Left lobe of liver (tissue), 2 donors: ENCODE measurements around the gene TMEM176B. TPM values are rescaled to one million over a fixed set of nuclear protein-coding genes. Genes with fewer than 3 reads are reported as not detected.

Source experiments
- ATAC-seq: fragments of 200-7000 bp; cut with Tn5 transposase; one replicate; pipeline ENCODE4 v1.9.1; 2020; ENCODE audit warnings: mild to moderate bottlenecking, moderate library complexity
- DNase-seq: peaks from one replicate; pipeline ENCODE4 v3.0.0-alpha.2; 2020; ENCODE audit warnings: low spot score
- total RNA-seq: library from RNA; stranded (reverse); gene quantifications from one replicate; pipeline ENCODE4 v1.2.1, GENCODE V29; 2021
- donor health status: DM: no; HTN: no; CAD: no; lungs with moderate emphysema.
- donor health status: DM: no; HTN: yes; CAD: no.

The TMEM176B gene
- total RNA-seq, 1 donor from 2014 or later: 906 TPM

DNA sequence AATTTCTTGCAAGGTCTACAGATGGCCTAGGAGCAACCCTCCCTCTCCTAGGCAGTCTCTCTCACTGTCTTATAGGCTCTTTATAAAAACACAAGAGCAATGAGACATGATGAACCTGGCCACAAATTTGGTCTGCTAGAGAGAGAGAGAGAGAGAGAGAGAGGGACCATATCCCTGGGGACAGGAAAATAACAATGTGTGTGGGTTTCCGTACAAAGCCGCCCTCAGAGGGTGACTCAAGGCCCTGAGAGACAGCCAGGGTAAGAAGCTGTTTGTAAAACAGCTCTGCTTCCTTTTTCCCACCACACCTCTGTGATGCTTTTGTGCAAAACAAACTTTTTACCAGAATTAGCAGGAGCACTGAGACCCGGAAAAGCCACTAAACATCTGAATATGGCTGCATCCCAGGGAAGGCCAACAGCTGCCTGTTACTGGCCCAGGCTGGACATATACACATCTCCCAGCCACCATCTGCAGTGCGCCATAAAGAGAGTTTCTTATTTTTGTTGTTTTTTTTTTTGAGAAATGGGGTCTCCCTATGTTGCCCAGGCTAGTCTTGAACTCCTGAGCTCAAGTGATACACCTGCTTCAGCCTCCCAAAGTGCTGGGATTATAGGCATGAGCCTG, 44.6 kb downstream of the TMEM176B start:
- DNase-seq: no peak
- peak; percentile 16 for ATAC-seq

DNA sequence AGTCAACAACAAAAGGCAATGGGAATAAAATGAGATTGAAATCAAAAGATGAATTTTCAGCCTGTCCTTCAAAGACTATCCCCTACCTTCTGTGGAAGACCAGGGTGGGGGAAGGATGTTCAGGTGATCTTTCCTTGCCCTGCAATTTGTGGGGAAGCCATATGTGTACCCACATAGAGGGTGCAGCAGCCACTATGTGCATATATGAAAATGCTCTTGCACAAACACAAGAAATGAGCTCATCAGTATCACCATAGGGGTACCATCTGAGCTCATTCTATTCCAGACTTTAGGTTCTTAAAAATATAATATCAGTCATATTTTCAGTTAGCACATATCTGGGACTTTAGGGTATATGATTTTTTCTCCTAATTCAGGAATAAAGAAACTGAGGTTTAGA, 45.2 kb downstream of the TMEM176B start:
- DNase-seq: no peak
- no peak for ATAC-seq

DNA sequence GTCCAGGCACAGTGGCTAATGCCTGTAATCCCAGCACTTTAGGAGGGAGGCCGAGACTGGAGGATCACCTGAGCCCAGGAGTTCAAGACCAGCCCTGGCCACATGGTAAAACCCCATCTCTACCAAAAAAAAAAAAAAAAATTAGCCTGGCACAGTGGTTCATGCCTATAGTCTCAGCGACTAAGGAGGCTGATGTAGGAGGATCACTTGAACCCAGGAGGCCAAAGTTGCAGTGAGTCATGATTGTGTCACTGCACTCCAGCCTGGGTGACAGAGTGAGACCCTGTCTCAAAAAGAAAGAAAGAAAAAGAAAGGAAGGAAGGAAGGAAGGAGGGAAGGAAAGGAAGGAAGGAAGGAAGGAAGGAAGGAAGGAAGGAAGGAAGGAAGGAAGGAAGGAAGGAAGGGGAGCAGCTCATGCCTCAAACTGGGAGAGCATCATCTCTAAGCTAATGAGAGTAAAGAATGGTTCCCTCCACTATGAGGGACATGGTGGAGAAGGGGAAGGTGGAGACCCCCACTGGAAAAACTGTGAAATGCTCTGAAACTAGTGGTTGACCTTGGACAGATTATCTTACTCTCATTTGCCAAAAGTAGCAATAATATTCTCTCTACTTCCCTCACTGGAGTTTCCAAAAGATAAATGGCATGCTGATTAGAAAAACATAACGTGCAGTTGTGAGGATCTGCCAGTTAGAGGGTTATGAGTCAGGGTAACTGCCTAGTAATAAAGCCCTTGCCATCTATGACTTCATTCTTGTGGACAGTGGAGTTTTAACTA, 46.1 kb downstream of the TMEM176B start:
- no peak for DNase-seq
- peak; percentile 46 for ATAC-seq

DNA sequence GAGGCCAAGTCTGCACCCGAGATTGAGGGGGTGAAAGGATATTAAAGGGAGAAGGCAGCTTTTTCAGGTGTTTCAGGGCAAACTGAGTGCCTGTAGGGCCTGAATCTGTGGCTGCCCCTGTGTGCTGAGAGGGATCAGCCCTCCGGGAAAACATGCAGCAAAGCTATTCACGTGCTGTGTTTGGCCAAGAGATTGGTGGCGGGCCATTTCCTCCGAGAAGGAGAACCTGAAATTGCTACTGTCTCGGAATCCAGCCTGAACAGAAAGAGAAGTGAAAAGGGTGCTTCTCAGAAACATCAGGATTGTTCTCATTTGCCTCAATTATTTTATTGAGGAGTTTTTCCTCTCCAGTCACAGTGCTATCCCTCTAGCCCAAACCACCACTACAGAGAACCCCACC, 46.9 kb downstream of the TMEM176B start:
- ATAC-seq (no peak), DNase-seq (no peak)

DNA sequence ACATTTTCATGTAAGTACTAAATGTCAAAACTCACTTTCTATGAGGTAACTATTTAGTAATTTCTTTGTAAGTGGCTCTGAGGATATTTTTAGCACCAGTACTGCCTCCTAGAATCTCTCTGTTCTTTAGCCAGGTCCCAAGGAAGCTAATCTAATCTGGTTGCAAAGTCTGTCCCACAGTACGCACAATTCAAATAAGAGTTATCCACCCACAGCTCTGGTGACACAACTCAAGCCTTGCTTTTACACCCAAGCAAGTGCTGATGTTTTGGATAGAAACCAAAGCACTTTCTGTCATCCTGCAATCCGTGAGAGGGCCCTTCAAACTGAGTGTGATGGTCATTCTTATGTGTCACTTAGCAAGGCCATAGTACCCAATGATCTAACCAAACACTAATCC, 48.5 kb downstream of the TMEM176B start:
- ATAC-seq (peak; percentile 65), DNase-seq (no peak)

DNA sequence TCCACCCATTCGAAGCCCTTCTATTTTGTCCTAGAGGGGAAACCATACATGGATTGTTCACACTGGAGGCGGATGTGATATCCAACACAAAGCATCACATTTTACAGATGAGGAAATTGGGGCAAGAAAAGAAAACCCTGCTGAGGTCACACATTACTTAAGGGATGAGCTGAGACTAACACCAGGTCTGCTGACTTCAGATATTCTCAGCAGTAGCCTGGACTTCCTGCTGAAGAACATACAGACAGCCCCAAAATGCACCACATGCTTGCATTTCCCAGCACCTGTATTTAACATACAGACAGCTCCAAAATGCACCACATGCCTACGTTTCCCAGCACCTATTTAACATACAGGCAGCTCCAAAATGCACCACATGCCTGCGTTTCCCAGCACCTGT, 51.8 kb downstream of the TMEM176B start:
- no peak for ATAC-seq
- no peak for DNase-seq

DNA sequence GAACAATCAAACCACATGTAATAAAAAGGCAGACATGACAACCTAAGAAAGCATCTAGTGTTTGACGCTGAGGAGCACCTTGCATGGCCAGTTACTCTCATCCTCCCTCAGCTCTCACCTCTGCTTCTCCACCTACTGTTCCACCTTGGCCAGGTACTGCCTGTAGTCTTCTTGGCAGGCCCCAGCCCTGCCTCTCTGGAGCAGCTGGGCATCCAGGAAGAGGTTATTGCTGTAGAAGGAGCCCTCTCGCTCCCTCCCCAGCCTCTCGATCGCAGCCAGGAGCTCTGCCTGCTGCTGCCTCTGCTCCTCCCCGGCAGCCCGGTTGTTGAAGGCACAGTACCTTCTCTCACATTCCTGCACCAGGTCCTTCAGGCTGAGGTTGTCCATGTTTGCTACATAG, 53.2 kb downstream of the TMEM176B start:
- no peak for ATAC-seq

DNA sequence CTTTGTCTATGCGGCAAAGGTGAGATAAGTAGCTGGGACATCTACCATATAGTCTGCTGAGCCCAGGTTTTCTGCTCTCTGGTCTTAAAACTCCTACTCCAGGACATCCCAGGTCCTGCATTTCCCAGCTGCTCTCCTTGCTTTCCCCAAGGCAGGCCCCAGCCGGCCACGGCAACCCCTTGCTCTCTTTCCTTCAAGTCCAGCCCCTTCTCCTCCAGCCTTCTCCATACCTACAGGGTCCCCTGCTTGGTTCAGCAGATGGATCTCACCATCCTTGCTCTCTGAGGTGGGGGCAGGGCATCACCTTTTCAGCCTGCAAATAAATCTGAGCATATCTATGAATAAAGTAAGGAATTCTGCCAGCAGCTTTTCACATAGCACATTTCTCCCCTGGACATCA, 54.3 kb downstream of the TMEM176B start:
- no peak for DNase-seq
- ATAC-seq: no peak

More for the DNA sequence above, 53.2 kb downstream of the TMEM176B start:
- no peak for DNase-seq

DNA sequence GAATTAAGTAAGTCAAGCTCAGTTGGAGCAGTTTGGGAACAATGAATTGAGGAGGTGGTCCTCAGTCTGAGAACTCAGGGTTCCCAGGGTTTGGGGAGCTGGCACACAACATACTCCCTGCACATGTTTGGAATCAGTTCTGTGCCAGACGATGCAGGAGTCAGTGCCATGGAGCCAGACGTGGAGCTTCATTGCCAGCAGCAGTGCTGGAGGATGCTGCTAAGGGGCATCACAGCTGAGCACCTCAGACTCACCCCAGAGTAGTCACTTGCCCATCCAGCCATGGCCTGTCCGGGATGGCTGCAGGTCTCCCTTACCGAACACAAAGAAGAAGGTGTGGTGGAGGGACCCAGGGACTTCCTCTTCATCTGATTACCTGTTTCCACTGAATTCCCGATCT, 55.1 kb downstream of the TMEM176B start:
- ATAC-seq: no peak
- no peak for DNase-seq

DNA sequence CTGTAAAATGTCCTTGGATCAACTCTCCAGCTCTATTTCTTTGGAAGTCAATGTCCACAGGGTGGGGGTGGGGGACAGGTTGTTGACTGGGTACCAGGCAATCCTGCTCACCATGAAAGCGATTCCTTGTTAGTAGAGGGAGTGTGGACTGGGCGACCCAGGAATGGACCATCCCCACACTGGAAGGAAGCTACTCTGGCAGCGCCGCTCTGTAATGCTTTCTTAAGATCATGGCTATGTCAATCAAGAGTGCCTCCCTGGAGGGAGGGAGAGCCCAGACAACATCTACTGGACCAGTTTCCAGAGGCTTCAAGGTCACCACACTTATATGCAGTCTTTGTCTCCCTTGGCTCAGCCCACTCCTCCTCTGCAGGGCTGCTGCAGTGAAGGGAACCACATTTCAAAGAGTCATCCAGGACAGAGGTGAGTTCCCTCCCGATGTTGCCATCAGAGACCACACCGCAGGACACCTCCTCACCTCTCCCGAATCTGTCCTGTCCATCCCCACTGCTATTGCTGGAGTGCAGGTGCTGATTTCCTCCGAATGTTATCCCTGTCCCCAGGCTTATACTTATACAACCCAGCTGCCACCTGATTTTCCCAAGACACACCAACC, 56.0 kb downstream of the TMEM176B start:
- ATAC-seq: no peak
- no peak for DNase-seq

DNA sequence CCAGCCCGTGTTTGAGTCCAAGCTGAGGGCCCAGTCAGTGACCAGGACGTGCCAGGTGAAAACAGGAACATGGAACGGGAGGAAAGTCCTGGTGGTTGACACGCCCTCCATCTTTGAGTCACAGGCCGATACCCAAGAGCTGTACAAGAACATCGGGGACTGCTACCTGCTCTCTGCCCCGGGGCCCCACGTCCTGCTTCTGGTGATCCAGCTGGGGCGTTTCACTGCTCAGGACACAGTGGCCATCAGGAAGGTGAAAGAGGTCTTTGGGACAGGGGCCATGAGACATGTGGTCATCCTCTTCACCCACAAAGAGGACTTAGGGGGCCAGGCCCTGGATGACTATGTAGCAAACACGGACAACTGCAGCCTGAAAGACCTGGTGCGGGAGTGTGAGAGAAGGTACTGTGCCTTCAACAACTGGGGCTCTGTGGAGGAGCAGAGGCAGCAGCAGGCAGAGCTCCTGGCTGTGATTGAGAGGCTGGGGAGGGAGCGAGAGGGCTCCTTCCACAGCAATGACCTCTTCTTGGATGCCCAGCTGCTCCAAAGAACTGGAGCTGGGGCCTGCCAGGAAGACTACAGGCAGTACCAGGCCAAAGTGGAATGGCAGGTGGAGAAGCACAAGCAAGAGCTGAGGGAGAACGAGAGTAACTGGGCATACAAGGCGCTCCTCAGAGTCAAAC, 57.7 kb downstream of the TMEM176B start:
- ATAC-seq: no peak
- DNase-seq: no peak

Other genes with a start within 250 kb of the TMEM176B start
- gene GIMAP4, start 233.0 kb downstream of the TMEM176B start, total RNA-seq: 9.8 TPM
- gene GIMAP6, start 168.0 kb downstream of the TMEM176B start, total RNA-seq: 6.5 TPM
- gene GIMAP2, start 114.7 kb downstream of the TMEM176B start, total RNA-seq: 5.3 TPM
- 1.4 TPM for gene GIMAP1, start 83.8 kb downstream of the TMEM176B start, total RNA-seq
- gene GIMAP5, start 62.9 kb downstream of the TMEM176B start, total RNA-seq: 3.7 TPM
- gene TMEM176A, start 405 bp upstream of the TMEM176B start, total RNA-seq: 449 TPM
- gene AOC1, start 52.2 kb upstream of the TMEM176B start, total RNA-seq: 18.9 TPM
- 0.28 TPM for gene KCNH2, start 178.0 kb upstream of the TMEM176B start, total RNA-seq
- 8.7 TPM for gene NOS3, start 190.7 kb upstream of the TMEM176B start, total RNA-seq
- not detected for gene ATG9B, start 224.1 kb upstream of the TMEM176B start, total RNA-seq
- 29.1 TPM for gene ABCB8, start 228.1 kb upstream of the TMEM176B start, total RNA-seq
- gene ASIC3, start 248.2 kb upstream of the TMEM176B start, total RNA-seq: 2.2 TPM